Omental fat pad (tissue), 4 donors: ENCODE measurements around the gene RFTN2. TPM values are rescaled to one million over a fixed set of nuclear protein-coding genes. Genes with fewer than 3 reads are reported as not detected.

Experiments used
- ATAC-seq: fragments of 150-250 bp; one replicate; pipeline ENCODE4 v1.9.1; 2016; ENCODE audit warnings: mild to moderate bottlenecking, moderate library complexity; ENCODE audit not compliant: low FRiP score
- DNase-seq: peaks from one replicate; pipeline ENCODE4 v3.0.0-alpha.2; 2019; ENCODE audit warnings: low spot score
- total RNA-seq, 4 donors: library from RNA; depleted of rRNA; stranded (reverse); fragments of >200 nt; gene quantifications; one replicate each; pipeline ENCODE4 v1.1.0, GENCODE V29; 2016
- TF ChIP-seq, protein P1 (sequence below), 3 donors: fragments of 450-650 bp; IDR thresholded peaks; one replicate each; pipeline ENCODE4 v1.5.1; 2016 to 2017; ENCODE audit warnings: antibody characterized with exemption in 3 of 3, mild to moderate bottlenecking in 3 of 3, moderate library complexity in 2 of 3

RFTN2 gene
- total RNA-seq, 4 donors from 2014 or later: 5.3 to 27.3 (median 14.0) TPM

- DNase-seq (no peak), ATAC-seq (no peak)
- TF ChIP-seq, protein P1, sequence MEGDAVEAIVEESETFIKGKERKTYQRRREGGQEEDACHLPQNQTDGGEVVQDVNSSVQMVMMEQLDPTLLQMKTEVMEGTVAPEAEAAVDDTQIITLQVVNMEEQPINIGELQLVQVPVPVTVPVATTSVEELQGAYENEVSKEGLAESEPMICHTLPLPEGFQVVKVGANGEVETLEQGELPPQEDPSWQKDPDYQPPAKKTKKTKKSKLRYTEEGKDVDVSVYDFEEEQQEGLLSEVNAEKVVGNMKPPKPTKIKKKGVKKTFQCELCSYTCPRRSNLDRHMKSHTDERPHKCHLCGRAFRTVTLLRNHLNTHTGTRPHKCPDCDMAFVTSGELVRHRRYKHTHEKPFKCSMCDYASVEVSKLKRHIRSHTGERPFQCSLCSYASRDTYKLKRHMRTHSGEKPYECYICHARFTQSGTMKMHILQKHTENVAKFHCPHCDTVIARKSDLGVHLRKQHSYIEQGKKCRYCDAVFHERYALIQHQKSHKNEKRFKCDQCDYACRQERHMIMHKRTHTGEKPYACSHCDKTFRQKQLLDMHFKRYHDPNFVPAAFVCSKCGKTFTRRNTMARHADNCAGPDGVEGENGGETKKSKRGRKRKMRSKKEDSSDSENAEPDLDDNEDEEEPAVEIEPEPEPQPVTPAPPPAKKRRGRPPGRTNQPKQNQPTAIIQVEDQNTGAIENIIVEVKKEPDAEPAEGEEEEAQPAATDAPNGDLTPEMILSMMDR (IDR thresholded peaks at IDR 0.05): no peak
Observed at GRCh38 chr2:197672371-197672893, 3.0 kb downstream of the RFTN2 start.

DNA sequence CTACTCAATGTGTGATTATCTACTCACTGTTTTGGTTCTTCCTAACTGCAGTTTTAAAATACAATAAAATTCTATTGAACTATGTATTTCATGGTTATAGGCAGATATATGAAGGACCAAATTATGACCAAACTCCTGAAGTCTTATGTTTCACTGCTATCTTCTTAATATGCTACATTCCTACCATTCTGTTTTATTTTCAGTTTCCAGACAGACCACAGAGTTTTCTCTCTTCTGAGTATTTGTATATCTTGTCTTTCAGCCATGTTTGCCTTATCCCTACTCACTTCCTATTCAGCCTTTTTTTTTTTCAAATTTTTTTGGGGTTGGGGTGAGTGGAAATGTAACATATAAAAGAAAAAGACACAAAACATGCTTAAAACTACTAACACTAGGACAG lies 6.3 kb downstream of the RFTN2 start:
- ATAC-seq: no peak
- DNase-seq: no peak
- TF ChIP-seq, protein P1 (IDR thresholded peaks at IDR 0.05): no peak

GRCh38 chr2:197668296-197668695 lies 7.1 kb downstream of the RFTN2 start:
- no peak for ATAC-seq
- no peak for DNase-seq
- TF ChIP-seq, protein P1 (IDR thresholded peaks at IDR 0.05): no peak

GRCh38 chr2:197666277-197666676 lies 9.1 kb downstream of the RFTN2 start:
- ATAC-seq (no peak), DNase-seq (no peak)
- TF ChIP-seq, protein P1 (IDR thresholded peaks at IDR 0.05): no peak

DNA sequence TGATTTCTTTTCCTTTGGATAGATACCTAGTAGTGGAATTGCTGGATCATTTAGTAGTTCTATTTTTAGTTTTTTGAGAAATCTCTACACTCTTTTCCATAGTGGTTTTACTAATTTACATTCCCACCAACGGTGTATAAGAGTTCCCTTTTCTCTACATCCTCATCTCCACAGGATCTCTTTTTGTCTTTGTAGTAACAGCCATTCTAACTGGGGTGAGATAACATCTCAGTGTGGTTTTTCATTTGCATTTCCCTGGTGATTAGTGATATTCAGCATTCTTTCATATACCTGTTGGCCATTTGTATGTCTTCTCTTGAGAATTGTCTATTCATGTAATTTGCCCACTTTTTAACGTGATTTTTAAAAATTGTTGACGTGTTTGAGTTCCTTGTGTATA lies 13.8 kb downstream of the RFTN2 start:
- DNase-seq: no peak
- no peak for ATAC-seq
- TF ChIP-seq, protein P1 (IDR thresholded peaks at IDR 0.05): no peak

DNA sequence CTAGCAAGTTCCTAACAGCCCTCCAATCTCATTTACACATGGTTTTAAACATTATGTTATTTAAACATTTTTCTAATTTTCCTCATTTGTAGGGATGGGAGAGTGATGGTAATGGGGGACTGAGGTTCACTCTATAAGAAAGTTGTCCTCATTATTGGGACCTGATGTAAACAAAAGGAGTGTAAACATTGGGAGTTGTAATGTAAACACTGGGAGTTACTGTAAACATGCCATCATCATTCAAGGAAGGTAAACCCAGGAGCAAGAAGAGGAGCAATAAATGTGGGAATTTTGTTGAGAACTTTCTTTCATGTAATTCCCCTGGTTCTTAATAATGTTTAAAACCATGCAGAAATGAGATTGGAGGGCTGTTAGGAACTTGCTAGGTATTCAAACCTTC lies 17.8 kb downstream of the RFTN2 start:
- TF ChIP-seq, protein P1 (IDR thresholded peaks at IDR 0.05): no peak
- DNase-seq: no peak
- ATAC-seq: no peak

- no peak for ATAC-seq
- DNase-seq: no peak
- TF ChIP-seq, protein P1 (IDR thresholded peaks at IDR 0.05): no peak
Observed at GRCh38 chr2:197647961-197648690, 27.3 kb downstream of the RFTN2 start.
